Tibial nerve (tissue), 4 donors: ENCODE data around the gene PCDHGA3. TPM values are rescaled to one million over a fixed set of nuclear protein-coding genes. Genes with fewer than 3 reads are reported as not detected.
A peak's percentile ranks its signal among the peaks of the same experiment; 100 is the strongest.
"Not testable (repeated sequence)": the region's sequence is repeated elsewhere in the genome, so short reads cannot be mapped to it uniquely, and the experiment has no call there.

Experiments used
- DNase-seq, 2 donors: peaks; one replicate each; pipeline ENCODE4 v3.0.0-alpha.2; 2019; ENCODE audit warnings: low spot score in 2 of 2
- H3K27ac ChIP-seq, 4 donors: fragments of 200-600 bp; sonication (generic) in 3 of 4; one replicate each; pipeline ENCODE4 v1.5.1; 2017 to 2019; ENCODE audit warnings: mild to moderate bottlenecking in 1 of 4
- H3K27me3 ChIP-seq, 2 donors: fragments of 200-600 bp; sonication (generic) in 1 of 2; one replicate each; pipeline versions ENCODE4 v1.5.1 to v1.6.0; 2017 to 2019
- H3K36me3 ChIP-seq, 3 donors: fragments of 200-600 bp; sonication (generic); one replicate each; pipeline ENCODE4 v1.5.1; 2018 to 2019
- H3K4me1 ChIP-seq, 4 donors: fragments of 200-600 bp; sonication (generic) in 3 of 4; one replicate each; pipeline ENCODE4 v1.5.1; 2017 to 2019
- H3K4me3 ChIP-seq, 4 donors: fragments of 200-600 bp; sonication (generic) in 3 of 4; one replicate each; pipeline ENCODE4 v1.5.1; 2017 to 2019; ENCODE audit warnings: mild to moderate bottlenecking in 1 of 4, moderate library complexity in 1 of 4
- H3K9me3 ChIP-seq, 4 donors: fragments of 200-600 bp; sonication (generic) in 3 of 4; one replicate each; pipeline ENCODE4 v1.5.1; 2017 to 2019
- CTCF ChIP-seq, 5 experiments: fragments of 200-600 bp in 3 of 5; fragments of 450-650 bp in 2 of 5; sonication (generic) in 3 of 5; IDR thresholded peaks; one replicate each; pipeline ENCODE4 v1.5.1; 2016 to 2019; ENCODE audit warnings: antibody characterized with exemption in 5 of 5, mild to moderate bottlenecking in 3 of 5, moderate library complexity in 2 of 5
- EP300 ChIP-seq, 2 donors: sonication (generic); formaldehyde crosslinking; IDR thresholded peaks; one replicate each; pipeline ENCODE4 v1.6.1; 2017; ENCODE audit warnings: antibody characterized with exemption in 2 of 2, mild to moderate bottlenecking in 1 of 2
- POLR2A ChIP-seq, 2 donors: fragments of 450-650 bp; IDR thresholded peaks; one replicate each; pipeline ENCODE4 v1.6.1; 2017; ENCODE audit warnings: antibody characterized with exemption in 2 of 2, mild to moderate bottlenecking in 2 of 2, moderate library complexity in 2 of 2
- WGBS, 2 donors: methylation state at CpG; one replicate each; pipeline ENCODE4 v1.1.5; 2018; 5-methylcytosine and 5-hydroxymethylcytosine counted together
- total RNA-seq, 4 donors: library from RNA; depleted of rRNA; stranded (reverse); fragments of >200 nt; gene quantifications; one replicate each; pipeline ENCODE4 v1.1.0, GENCODE V29; 2016

Gene PCDHGA3
- total RNA-seq, 4 donors from 2014 or later: 6.5 to 10.5 (median 8.7) TPM

GRCh38 chr5:141387557-141388311 lies 44.1 kb downstream of the PCDHGA3 start, which contains the start of gene PCDHGB4:
Gene PCDHGB4 (plus strand): TSS chr5:141387698. CDS start chr5:141387885, 187 bp downstream.
- not testable (repeated sequence) for DNase-seq, H3K27ac ChIP-seq, H3K27me3 ChIP-seq, H3K4me1 ChIP-seq, H3K4me3 ChIP-seq
- peak in 2 of 5 experiments; percentile 17 to 29 for TF ChIP-seq CTCF (IDR thresholded peaks at IDR 0.05)
- 10 to 11% methylated on average over 23 to 24 of the region's 40 CpGs for WGBS, 2 donors
- H3K9me3 ChIP-seq: peaks cover 3 to 97% (median 50%) of the 10 kb centered on the region in 4 donors
- H3K36me3 ChIP-seq: peaks cover 0 to 48% (median 0%) of the 10 kb centered on the region in 3 donors

GRCh38 chr5:141388661-141389060 lies 45.0 kb downstream of the PCDHGA3 start:
- DNase-seq: no peak
- H3K9me3 ChIP-seq: peaks cover 7 to 97% (median 52%) of the 10 kb centered on the region in 4 donors
- 53 to 58% methylated on average over 10 of the region's 10 CpGs for WGBS, 2 donors
- no peak overlapping the region for H3K4me3 ChIP-seq
- H3K27ac ChIP-seq: no peak overlapping the region
- no peaks in the 10 kb centered on the region for H3K27me3 ChIP-seq
- peaks cover 0 to 46% (median 0%) of the 10 kb centered on the region in 3 donors for H3K36me3 ChIP-seq
- H3K4me1 ChIP-seq: no peaks in the 10 kb centered on the region
- TF ChIP-seq CTCF (IDR thresholded peaks at IDR 0.05) (no peak), POLR2A (IDR thresholded peaks at IDR 0.05) (no peak), EP300 (IDR thresholded peaks at IDR 0.05) (no peak)

- Histone ChIP-seq H3K27me3 (no peaks in the 10 kb centered on the region), H3K36me3 (peaks cover 0 to 43% (median 0%) of the 10 kb centered on the region in 3 donors), H3K4me3 (no peak overlapping the region), H3K9me3 (peaks cover 8 to 97% (median 52%) of the 10 kb centered on the region in 4 donors), H3K4me1 (no peaks in the 10 kb centered on the region), H3K27ac (no peak overlapping the region)
- TF ChIP-seq EP300 (IDR thresholded peaks at IDR 0.05) (no peak), CTCF (IDR thresholded peaks at IDR 0.05) (no peak), POLR2A (IDR thresholded peaks at IDR 0.05) (no peak)
- DNase-seq: no peak
- 42% methylated on average over 51 to 76 of the region's 77 CpGs for WGBS, 2 donors
Observed at GRCh38 chr5:141389153-141390042, 45.8 kb downstream of the PCDHGA3 start.

- TF ChIP-seq POLR2A (IDR thresholded peaks at IDR 0.05): no peak
- no peak for TF ChIP-seq CTCF (IDR thresholded peaks at IDR 0.05)
- no peak for TF ChIP-seq EP300 (IDR thresholded peaks at IDR 0.05)
- Histone ChIP-seq H3K4me3 (no peak within 1 kb of the TSS), H3K9me3 (peaks cover 12 to 97% (median 50%) of the 10 kb centered on the region in 4 donors), H3K36me3 (peaks cover 0 to 25% (median 0%) of the 10 kb centered on the region in 3 donors), H3K4me1 (no peaks in the 10 kb centered on the region), H3K27me3 (no peaks in the 10 kb centered on the region), H3K27ac (no peak within 1 kb of the TSS)
- no peak for DNase-seq
- 26 to 33% methylated on average over 38 of the region's 38 CpGs for WGBS, 2 donors
Observed at GRCh38 chr5:141392429-141393198, 49.0 kb downstream of the PCDHGA3 start, which contains the start of gene PCDHGA8. Gene PCDHGA8 (plus strand): TSS chr5:141392633. CDS start chr5:141392814, 181 bp downstream.
